ENCODE data around the gene MINDY4. TPM values are rescaled to one million over a fixed set of nuclear protein-coding genes. Genes with fewer than 3 reads are reported as not detected.

The MINDY4 gene
- total RNA-seq, 6 experiments from 2014 or later, result 2.3 to 3.3 (median 2.6) TPM

GRCh38 chr7:30881448-30881847, 110.2 kb downstream of the MINDY4 start:
- Mint-ChIP-seq H3K27ac (no peak overlapping the region), H3K4me1 (ENCODE audit: low read depth) (peaks cover 6% of the 10 kb centered on the region), H3K4me3 (no peak overlapping the region), H3K36me3 (ENCODE audit: low read depth) (no peaks in the 10 kb centered on the region), H3K27me3 (ENCODE audit: insufficient read depth) (peaks cover 33% of the 10 kb centered on the region), H3K9me3 (no peaks in the 10 kb centered on the region)
- TF ChIP-seq CTCF (IDR thresholded peaks at IDR 0.05), result no peak
- DNase-seq, result no peak

DNA sequence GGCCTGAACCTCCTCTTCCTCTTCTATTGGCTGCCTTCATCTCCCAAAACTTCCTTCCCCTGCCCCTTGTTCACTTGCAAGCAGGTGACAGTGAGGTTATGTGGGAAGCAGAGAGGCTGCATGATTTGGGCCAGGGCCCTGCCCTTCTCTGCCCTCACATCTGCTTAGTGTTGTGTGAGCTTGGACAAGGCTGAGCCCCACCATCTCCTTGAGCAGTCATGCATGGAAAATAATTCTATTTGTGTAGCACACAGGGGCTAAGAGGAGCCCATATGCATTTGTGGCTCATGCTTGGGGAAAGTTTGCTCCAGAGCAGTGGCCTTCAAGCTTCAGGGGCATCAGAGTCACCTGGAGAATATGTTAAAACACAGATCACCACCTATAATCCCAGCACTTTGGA, 113.7 kb downstream of the MINDY4 start:
- no peaks in the 10 kb centered on the region for H3K9me3 Mint-ChIP-seq
- no peak for TF ChIP-seq CTCF (IDR thresholded peaks at IDR 0.05)
- no peak overlapping the region for H3K4me3 Mint-ChIP-seq
- no peak for DNase-seq
- peaks cover 16% of the 10 kb centered on the region for H3K4me1 Mint-ChIP-seq (ENCODE audit: low read depth)
- no peaks in the 10 kb centered on the region for H3K36me3 Mint-ChIP-seq (ENCODE audit: low read depth)
- H3K27me3 Mint-ChIP-seq (ENCODE audit: insufficient read depth), result peaks cover 31% of the 10 kb centered on the region
- no peak overlapping the region for H3K27ac Mint-ChIP-seq

GRCh38 chr7:30886608-30887011, 115.4 kb downstream of the MINDY4 start:
- Mint-ChIP-seq H3K9me3 (no peaks in the 10 kb centered on the region), H3K27me3 (ENCODE audit: insufficient read depth) (peaks cover 28% of the 10 kb centered on the region), H3K4me1 (ENCODE audit: low read depth) (peaks cover 16% of the 10 kb centered on the region), H3K27ac (no peak overlapping the region), H3K36me3 (ENCODE audit: low read depth) (no peaks in the 10 kb centered on the region), H3K4me3 (no peak overlapping the region)
- TF ChIP-seq CTCF (IDR thresholded peaks at IDR 0.05), result no peak
- DNase-seq, result no peak

- peaks cover 16% of the 10 kb centered on the region for H3K4me1 Mint-ChIP-seq (ENCODE audit: low read depth)
- H3K27me3 Mint-ChIP-seq (ENCODE audit: insufficient read depth), result peaks cover 32% of the 10 kb centered on the region
- TF ChIP-seq CTCF (IDR thresholded peaks at IDR 0.05), result no peak
- no peak overlapping the region for H3K27ac Mint-ChIP-seq
- no peak for DNase-seq
- no peak overlapping the region for H3K4me3 Mint-ChIP-seq
- H3K9me3 Mint-ChIP-seq, result no peaks in the 10 kb centered on the region
- no peaks in the 10 kb centered on the region for H3K36me3 Mint-ChIP-seq (ENCODE audit: low read depth)
Observed at GRCh38 chr7:30887464-30887872, 116.3 kb downstream of the MINDY4 start.

GRCh38 chr7:30888747-30889146, 117.5 kb downstream of the MINDY4 start:
- H3K27ac Mint-ChIP-seq, result no peak overlapping the region
- peaks cover 38% of the 10 kb centered on the region for H3K27me3 Mint-ChIP-seq (ENCODE audit: insufficient read depth)
- no peak overlapping the region for H3K4me3 Mint-ChIP-seq

More at GRCh38 chr7:30888747-30889146, 117.5 kb downstream of the MINDY4 start:
- no peak for TF ChIP-seq CTCF (IDR thresholded peaks at IDR 0.05)
- Mint-ChIP-seq H3K36me3 (ENCODE audit: low read depth) (no peaks in the 10 kb centered on the region), H3K4me1 (ENCODE audit: low read depth) (peaks cover 16% of the 10 kb centered on the region), H3K9me3 (no peaks in the 10 kb centered on the region)
- DNase-seq, result peak; percentile 83

Data from HFFc6 (cell line).